Measurements from ENCODE around the gene DMC1.
A peak's percentile ranks its signal among the peaks of the same experiment; 100 is the strongest.

The DMC1 gene

DNA sequence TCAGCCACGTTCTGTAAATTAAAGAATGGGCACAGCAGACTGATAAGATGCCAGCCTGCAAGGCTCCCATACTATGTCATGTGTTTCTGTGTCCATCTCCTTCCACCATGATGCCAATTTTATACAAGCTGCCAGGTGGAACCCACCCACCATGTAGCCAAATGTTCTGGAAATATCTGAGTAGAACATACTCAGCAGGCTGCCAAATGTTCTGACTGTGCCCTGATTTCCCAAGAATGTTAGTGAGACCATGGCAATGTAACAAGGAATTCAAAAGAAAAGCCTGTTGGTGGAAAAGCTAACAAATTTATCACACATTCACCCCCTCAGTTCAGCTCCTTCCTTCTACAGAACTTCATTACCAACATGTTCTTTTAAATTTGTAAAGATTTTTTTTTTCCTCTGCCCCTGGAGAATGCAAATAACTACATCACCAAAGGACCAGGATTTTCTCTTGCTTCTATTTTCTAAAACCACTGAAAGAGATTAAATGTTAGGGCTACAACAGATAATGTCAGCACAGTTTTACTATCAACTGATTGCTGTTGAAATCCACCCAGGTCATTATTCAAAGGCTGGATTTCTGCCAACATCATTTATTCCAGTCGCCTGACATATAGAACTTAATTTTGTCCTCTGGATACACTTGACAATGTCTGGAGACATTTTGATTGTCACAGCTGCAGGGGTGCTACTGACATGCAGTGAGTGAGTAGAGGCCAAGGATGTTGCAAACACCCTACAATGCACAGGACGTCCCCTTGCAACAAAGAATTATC, 3.1 kb downstream of the DMC1 start:
- DNase-seq: no peak

- DNase-seq: no peak
These were observed 4.5 kb downstream of the DMC1 start for GRCh38 chr22:38565441-38565840.

DNA sequence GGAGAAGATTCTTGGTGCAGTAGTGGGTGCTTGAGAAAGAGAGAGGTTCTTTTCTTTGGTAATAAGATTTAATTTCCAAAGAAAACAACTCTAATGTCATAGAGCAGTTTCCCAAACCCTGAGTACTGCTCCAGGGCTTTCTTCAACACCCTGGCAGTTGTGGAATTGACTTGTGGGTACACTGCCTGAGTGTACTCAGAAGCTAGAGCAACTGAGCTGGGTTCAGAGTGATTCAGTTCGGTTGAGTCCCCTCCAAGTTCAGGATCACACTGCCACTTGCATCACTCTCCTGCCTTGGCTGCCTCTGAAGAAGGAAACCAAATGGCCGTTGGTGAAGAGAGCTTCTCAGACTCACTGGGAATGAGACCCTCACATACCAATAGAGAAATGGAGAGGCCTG, 5.3 kb downstream of the DMC1 start:
- no peak for DNase-seq

- DNase-seq: no peak
These were observed 15.7 kb downstream of the DMC1 start for GRCh38 chr22:38554281-38554680.

- no peak for DNase-seq
These were observed 20.7 kb downstream of the DMC1 start for GRCh38 chr22:38549101-38549894.

- DNase-seq: no peak
These were observed 29.3 kb downstream of the DMC1 start for GRCh38 chr22:38540701-38541100.

GRCh38 chr22:38531251-38531938, 38.6 kb downstream of the DMC1 start:
- peak; percentile 12 for DNase-seq

DNA sequence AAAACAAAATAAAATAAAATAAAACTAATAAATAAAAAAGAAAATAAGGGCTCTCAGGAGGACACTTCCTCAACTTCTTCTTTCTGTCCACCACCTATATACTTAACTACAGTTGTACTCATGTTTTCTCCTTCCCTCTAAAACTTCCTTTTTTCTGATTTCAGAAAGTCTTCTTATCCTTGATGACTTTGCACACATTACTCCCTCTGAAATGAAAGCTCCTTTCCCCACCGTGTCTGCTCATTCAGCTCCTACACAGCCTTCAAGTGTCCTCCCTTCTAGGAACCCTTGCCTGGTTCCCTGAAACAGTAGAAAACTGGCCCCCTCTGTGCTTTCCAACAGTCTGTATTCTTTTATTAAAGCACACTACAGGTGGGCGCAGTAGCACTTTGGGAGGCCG, 45.6 kb downstream of the DMC1 start:
- no peak for DNase-seq

GRCh38 chr22:38523479-38523878, 46.5 kb downstream of the DMC1 start:
- DNase-seq: no peak

DNA sequence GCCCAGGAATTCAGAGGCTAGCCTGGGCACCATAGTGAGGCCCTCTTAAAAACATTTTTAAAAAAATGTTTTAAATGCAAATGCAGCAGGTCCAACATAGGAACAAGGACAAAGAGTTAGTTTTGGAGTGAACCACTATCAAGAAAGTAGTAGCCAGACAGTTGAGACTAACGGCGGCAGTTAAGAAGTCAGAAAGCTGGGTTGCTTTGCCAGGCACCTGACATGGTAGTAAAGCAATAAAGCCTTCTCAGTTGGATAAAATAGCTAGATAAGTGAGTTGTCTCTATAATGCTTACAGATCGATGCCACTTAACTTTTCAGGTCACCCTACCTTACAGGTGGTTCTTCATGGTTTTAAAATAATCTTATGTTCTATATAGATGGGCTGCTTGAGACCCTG, 47.0 kb downstream of the DMC1 start:
- DNase-seq: no peak

DNA sequence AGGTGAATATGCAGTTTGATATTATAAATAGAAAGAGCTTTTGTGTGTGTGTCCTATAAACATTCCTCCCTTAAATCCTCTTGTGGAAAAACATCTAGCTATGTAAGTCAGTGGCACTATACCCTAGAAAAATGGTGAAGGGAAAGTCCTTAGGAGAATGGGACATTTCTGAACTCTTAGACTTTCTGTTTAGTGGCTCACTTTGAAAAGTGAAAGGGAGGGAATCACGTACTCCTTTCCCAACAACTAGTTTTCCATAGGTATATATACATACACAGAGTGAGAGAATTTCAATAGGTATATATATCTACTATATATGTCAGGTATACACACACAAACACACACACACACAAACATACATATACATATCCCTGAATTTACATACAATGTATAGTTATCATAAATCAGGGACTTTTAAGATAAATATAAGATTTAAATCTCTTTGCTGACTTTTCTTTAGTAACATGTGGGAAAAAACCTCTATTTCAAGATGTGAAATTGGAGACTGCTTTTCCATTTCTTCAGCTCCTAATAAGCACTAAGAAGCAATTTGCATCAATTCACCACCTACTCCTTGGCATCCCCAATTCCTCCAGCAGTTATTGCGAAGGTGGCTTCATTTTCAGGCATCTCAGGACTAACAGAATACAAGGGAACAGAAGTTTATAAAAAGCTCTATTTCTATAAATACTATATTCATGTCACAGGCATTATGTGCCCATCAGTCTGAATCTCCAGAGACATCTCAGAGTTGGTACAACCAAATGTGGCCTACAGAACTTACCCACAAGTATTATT, 50.3 kb downstream of the DMC1 start:
- no peak for DNase-seq

DNA sequence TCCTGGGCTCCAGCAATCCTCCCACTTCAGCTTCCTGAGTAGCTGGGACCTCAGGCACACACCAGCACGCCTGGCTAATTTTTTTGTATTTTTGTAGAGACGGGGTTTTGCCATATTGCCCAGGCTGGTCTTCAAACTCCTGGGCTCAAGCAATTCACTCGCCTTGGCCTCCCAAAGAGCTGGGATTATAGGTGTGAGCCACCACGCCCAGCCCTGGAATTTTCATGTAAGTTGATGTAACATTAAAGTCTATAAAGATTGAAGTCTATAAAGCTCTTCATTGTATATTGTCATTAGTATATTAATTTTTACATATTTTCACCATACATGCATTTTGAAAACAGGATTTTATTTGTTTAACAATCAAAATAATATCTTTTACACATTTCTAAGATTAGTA, 51.4 kb downstream of the DMC1 start:
- no peak for DNase-seq

DNA sequence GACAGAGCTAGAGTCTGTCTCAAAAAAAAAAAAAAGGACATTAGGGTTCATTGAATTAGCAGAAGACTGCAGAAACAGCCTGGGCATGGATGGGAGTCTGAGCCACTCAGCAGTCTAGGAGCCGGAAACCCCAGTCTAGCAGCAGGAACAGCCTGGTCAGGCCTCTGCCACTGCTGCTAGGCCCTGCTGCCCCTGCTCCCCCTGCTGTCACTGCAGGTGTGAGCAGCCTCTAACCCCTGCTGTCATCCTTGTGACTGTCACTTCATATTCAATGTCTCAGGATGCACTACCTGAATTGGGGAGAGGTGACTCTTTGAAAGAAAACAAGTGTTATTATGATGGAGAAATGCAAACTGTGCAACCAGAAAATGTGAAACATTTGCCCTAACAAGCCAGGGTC, 56.9 kb downstream of the DMC1 start:
- DNase-seq: no peak

DNA sequence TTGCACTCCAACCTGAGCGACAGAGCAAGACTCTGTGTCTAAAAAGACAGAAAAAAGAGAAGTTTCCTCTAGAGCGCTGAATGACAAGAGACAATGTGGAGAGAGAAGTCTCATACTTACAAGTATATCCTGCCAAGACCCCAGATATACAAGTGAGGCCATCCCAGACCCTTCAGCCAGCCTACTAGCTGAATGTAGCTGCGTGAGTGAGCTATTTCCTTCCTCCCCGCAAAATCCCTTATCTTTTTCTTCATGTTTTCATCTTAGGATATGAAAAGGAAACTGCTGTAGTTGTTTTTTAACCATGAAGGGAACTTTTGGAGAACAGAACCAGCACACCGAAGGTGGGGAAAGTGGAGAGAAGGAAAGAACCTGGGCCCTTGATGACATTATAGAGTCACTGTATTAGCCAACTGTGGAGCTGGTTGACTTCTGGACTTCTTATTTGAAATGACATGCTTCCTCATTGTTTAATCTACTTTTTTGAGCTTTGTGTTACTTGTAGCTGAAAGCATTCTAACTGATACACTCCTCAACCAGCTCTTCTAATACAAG, 59.5 kb downstream of the DMC1 start:
- DNase-seq: no peak

- peak; percentile 100 for DNase-seq
These were observed 63.6 kb downstream of the DMC1 start, which contains the start of gene DDX17 for GRCh38 chr22:38506118-38506962. TSS of gene DDX17 (minus strand) at chr22:38506311.

- DNase-seq: peak; percentile 91
These were observed 64.4 kb downstream of the DMC1 start for GRCh38 chr22:38505541-38506117.

DNA sequence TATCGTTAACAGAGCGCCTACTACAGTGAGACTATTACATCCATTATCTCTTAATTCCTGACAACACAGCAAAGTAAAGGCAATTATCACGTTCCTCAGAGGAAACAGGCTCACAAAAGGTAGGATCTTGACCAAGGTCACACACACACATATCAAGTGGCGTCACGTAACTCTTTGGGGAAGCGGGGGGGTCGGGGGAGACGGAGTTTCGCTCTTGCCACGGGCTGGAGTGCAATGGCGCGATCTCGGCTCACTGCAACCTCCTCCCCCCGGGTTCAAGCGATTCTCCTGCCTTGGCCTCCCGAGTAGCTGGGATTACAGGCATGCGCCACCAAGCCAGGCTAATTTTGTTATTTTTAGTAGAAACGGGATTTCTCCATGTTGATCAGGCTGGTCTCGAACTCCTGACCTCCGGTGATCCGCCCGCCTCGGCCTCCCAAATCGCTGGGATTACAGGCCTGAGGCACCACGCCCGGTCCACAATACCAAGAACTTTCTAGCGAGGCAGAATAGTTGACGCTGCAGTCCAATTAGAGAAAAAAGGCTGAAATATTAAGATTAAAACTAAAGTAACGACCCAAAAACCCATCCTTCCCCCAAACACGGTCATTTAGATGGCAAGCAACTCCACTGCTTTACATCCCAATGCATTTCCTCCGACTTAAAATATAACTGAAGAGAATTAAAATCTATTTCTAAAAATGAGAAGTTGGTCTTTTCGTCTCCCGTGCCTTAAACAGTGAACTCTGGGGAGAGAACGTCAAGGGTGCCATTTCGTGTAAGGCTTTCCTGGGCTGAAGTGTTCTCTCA, 65.0 kb downstream of the DMC1 start:
- DNase-seq: peak; percentile 61

GRCh38 chr22:38503021-38503420, 67.0 kb downstream of the DMC1 start:
- no peak for DNase-seq

GRCh38 chr22:38501797-38502672, 67.9 kb downstream of the DMC1 start:
- no peak for DNase-seq

Measured in eye (tissue), 1 donor.